ENCODE data around the gene ACSL6.
"Not testable (repeated sequence)": the region's sequence is repeated elsewhere in the genome, so short reads cannot be mapped to it uniquely, and the experiment has no call there.

The ACSL6 gene

DNA sequence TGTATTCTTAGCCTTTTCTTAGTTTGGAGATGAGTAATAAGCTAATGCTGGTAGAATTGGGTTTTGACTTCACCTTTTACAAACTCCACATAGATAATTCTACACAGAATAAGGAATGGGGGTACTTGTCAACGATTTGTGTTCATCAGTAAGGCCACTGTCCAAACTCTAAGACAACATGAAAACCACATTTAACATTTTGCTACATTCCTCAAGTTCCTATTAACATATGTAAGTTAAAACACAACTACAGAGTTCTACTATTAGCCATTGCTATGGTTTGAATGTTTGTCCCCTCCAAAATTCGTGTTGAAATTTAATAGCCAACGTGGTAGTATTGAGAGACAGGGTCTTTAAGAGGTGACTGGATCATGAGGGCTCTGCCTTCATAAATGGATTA lies 97.9 kb downstream of the ACSL6 start:
- H3K4me3 ChIP-seq (ENCODE audit: low read length, poor library complexity, severe bottlenecking): no peak overlapping the region
- no peaks in the 10 kb centered on the region for H3K27me3 ChIP-seq (ENCODE audit: insufficient read depth, low read length, poor library complexity, severe bottlenecking)
- no peak overlapping the region for H2AFZ ChIP-seq (ENCODE audit: low read length)
- no peaks in the 10 kb centered on the region for H3K9me3 ChIP-seq (ENCODE audit: insufficient read depth, low read depth, low read length)
- H3K9me2 ChIP-seq (replicated peaks; ENCODE audit: low read depth, low read length): no peaks in the 10 kb centered on the region
- H3K9ac ChIP-seq (ENCODE audit: low read depth, low read length, poor library complexity, severe bottlenecking): no peak overlapping the region
- H3K4me1 ChIP-seq (ENCODE audit: insufficient read depth, low read length, poor library complexity, severe bottlenecking): no peaks in the 10 kb centered on the region
- TF ChIP-seq EZH2phosphoT487 (IDR thresholded peaks at IDR 0.05; ENCODE audit: borderline replicate concordance): no peak
- TF ChIP-seq, protein P1, sequence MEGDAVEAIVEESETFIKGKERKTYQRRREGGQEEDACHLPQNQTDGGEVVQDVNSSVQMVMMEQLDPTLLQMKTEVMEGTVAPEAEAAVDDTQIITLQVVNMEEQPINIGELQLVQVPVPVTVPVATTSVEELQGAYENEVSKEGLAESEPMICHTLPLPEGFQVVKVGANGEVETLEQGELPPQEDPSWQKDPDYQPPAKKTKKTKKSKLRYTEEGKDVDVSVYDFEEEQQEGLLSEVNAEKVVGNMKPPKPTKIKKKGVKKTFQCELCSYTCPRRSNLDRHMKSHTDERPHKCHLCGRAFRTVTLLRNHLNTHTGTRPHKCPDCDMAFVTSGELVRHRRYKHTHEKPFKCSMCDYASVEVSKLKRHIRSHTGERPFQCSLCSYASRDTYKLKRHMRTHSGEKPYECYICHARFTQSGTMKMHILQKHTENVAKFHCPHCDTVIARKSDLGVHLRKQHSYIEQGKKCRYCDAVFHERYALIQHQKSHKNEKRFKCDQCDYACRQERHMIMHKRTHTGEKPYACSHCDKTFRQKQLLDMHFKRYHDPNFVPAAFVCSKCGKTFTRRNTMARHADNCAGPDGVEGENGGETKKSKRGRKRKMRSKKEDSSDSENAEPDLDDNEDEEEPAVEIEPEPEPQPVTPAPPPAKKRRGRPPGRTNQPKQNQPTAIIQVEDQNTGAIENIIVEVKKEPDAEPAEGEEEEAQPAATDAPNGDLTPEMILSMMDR (conservative IDR thresholded peaks at IDR 0.05; ENCODE audit: low read length): no peak
- H3F3A ChIP-seq (ENCODE audit: low read depth): no peaks in the 10 kb centered on the region
- H3K36me3 ChIP-seq (ENCODE audit: insufficient read depth, low read length): no peaks in the 10 kb centered on the region
- H4K20me1 ChIP-seq (ENCODE audit: insufficient read depth, low read length, poor library complexity, severe bottlenecking): no peaks in the 10 kb centered on the region
- H3K79me2 ChIP-seq (ENCODE audit: insufficient read depth, low read length): no peaks in the 10 kb centered on the region
- no peak overlapping the region for H3K4me2 ChIP-seq (ENCODE audit: low read depth, low read length, poor library complexity, severe bottlenecking)

DNA sequence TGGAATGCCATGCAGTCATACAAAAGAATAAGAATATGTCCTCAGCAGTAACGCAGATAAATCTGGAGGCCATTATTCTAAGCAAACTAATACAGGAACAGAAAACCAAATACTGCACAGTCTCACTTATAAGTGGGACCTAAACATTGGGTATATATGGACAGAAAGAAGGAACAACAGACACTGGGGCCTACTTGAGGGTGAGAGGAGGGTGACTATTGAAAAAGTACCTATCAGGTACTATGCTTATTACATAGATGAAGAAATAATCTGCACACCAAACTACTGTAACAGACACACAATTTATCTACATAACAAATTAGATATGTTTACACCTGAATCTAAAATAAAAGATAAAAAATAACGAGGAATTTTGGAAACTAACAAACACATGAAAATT lies 104.8 kb downstream of the ACSL6 start:
- Histone ChIP-seq H3K4me2 (ENCODE audit: low read depth, low read length, poor library complexity, severe bottlenecking) (no peak overlapping the region), H3K9me2 (replicated peaks; ENCODE audit: low read depth, low read length) (no peaks in the 10 kb centered on the region), H3K4me3 (ENCODE audit: low read length, poor library complexity, severe bottlenecking) (no peak overlapping the region), H3K79me2 (ENCODE audit: insufficient read depth, low read length) (no peaks in the 10 kb centered on the region), H3K9me3 (ENCODE audit: insufficient read depth, low read depth, low read length) (no peaks in the 10 kb centered on the region), H4K20me1 (ENCODE audit: insufficient read depth, low read length, poor library complexity, severe bottlenecking) (no peaks in the 10 kb centered on the region), H3F3A (ENCODE audit: low read depth) (no peaks in the 10 kb centered on the region), H3K36me3 (ENCODE audit: insufficient read depth, low read length) (no peaks in the 10 kb centered on the region), H3K9ac (ENCODE audit: low read depth, low read length, poor library complexity, severe bottlenecking) (no peak overlapping the region), H3K4me1 (ENCODE audit: insufficient read depth, low read length, poor library complexity, severe bottlenecking) (no peaks in the 10 kb centered on the region), H3K27me3 (ENCODE audit: insufficient read depth, low read length, poor library complexity, severe bottlenecking) (no peaks in the 10 kb centered on the region), H2AFZ (ENCODE audit: low read length) (no peak overlapping the region)
- no peak for TF ChIP-seq EZH2phosphoT487 (IDR thresholded peaks at IDR 0.05; ENCODE audit: borderline replicate concordance)
- TF ChIP-seq, protein P1 (conservative IDR thresholded peaks at IDR 0.05; ENCODE audit: low read length): no peak

DNA sequence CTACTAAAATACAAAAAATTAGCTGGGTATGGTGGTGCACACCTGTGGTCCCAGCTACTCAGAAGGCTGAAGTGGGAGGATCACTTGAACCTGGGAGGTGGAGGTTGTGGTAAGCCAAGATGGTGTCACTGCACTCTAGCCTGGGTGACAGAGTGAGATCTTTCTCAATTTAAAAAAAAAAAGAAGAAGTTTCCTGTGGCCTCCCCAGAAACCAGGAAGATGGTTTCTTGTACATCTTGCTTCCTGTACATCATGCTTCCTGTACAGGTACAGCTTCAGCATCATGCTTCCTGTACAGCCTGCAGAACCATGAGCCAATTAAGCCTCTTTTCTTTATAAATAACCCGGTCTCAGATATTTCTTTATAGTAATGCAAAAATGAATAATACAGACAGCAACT lies 109.2 kb downstream of the ACSL6 start:
- not testable (repeated sequence) for H3K4me3 ChIP-seq (ENCODE audit: low read length, poor library complexity, severe bottlenecking); H3K9me3 ChIP-seq (ENCODE audit: insufficient read depth, low read depth, low read length); H4K20me1 ChIP-seq (ENCODE audit: insufficient read depth, low read length, poor library complexity, severe bottlenecking); H3K79me2 ChIP-seq (ENCODE audit: insufficient read depth, low read length); H2AFZ ChIP-seq (ENCODE audit: low read length); H3K36me3 ChIP-seq (ENCODE audit: insufficient read depth, low read length); H3K4me2 ChIP-seq (ENCODE audit: low read depth, low read length, poor library complexity, severe bottlenecking); H3K27me3 ChIP-seq (ENCODE audit: insufficient read depth, low read length, poor library complexity, severe bottlenecking); H3K9me2 ChIP-seq (replicated peaks; ENCODE audit: low read depth, low read length); H3K9ac ChIP-seq (ENCODE audit: low read depth, low read length, poor library complexity, severe bottlenecking); H3F3A ChIP-seq (ENCODE audit: low read depth); H3K4me1 ChIP-seq (ENCODE audit: insufficient read depth, low read length, poor library complexity, severe bottlenecking)

Data from Loucy (cell line).